Suprapubic skin (tissue), 4 donors: ENCODE measurements around the gene SAAL1. TPM values are rescaled to one million over a fixed set of nuclear protein-coding genes. Genes with fewer than 3 reads are reported as not detected.

Source experiments
- DNase-seq, 2 donors: peaks; one replicate each; pipeline ENCODE4 v3.0.0-alpha.2; 2019; ENCODE audit warnings: low spot score in 2 of 2
- H3K27ac ChIP-seq: fragments of 200-600 bp; sonication (generic); one replicate; pipeline ENCODE4 v1.5.1; 2019
- H3K27me3 ChIP-seq: fragments of 200-600 bp; sonication (generic); one replicate; pipeline ENCODE4 v1.5.1; 2019
- H3K36me3 ChIP-seq: fragments of 200-600 bp; sonication (generic); one replicate; pipeline ENCODE4 v1.5.1; 2019
- H3K4me1 ChIP-seq: fragments of 200-600 bp; sonication (generic); one replicate; pipeline ENCODE4 v1.5.1; 2019
- H3K4me3 ChIP-seq: fragments of 200-600 bp; sonication (generic); one replicate; pipeline ENCODE4 v1.5.1; 2019; ENCODE audit warnings: mild to moderate bottlenecking
- H3K9me3 ChIP-seq: fragments of 200-600 bp; sonication (generic); one replicate; pipeline ENCODE4 v1.5.1; 2019
- EP300 ChIP-seq: sonication (generic); formaldehyde crosslinking; IDR thresholded peaks from one replicate; pipeline ENCODE4 v1.6.1; 2017; ENCODE audit warnings: antibody characterized with exemption
- POLR2A ChIP-seq, 2 donors: fragments of 450-650 bp; IDR thresholded peaks; one replicate each; pipeline ENCODE4 v1.6.1; 2017; ENCODE audit warnings: antibody characterized with exemption in 2 of 2, mild to moderate bottlenecking in 2 of 2, moderate library complexity in 2 of 2
- POLR2AphosphoS5 ChIP-seq, 3 donors: sonication (generic); formaldehyde crosslinking; IDR thresholded peaks; one replicate each; pipeline ENCODE4 v1.6.1; 2017; ENCODE audit warnings: antibody characterized with exemption in 3 of 3
- WGBS: methylation state at CpG from one replicate; pipeline ENCODE4 v1.1.5; 2018; 5-methylcytosine and 5-hydroxymethylcytosine counted together
- total RNA-seq, 4 donors: library from RNA; depleted of rRNA; stranded (reverse); fragments of >200 nt; gene quantifications; one replicate each; pipeline ENCODE4 v1.1.0, GENCODE V29; 2016
- TF ChIP-seq, protein P1 (sequence below), 2 donors: fragments of 200-600 bp in 1 of 2; fragments of 450-650 bp in 1 of 2; sonication (generic) in 1 of 2; IDR thresholded peaks; one replicate each; pipeline ENCODE4 v1.5.1; 2016 to 2019; ENCODE audit warnings: antibody characterized with exemption in 2 of 2, mild to moderate bottlenecking in 1 of 2, moderate library complexity in 1 of 2

SAAL1 gene
- total RNA-seq, 4 donors from 2014 or later, result 7.1 to 19.1 (median 7.3) TPM

- no peak for DNase-seq
- H3K36me3 ChIP-seq, result peaks cover 49% of the 10 kb centered on the region
- no peaks in the 10 kb centered on the region for H3K4me1 ChIP-seq
- 80% methylated on average over 2 of the region's 2 CpGs for WGBS
- H3K27me3 ChIP-seq, result no peaks in the 10 kb centered on the region
- H3K4me3 ChIP-seq, result no peak overlapping the region
- TF ChIP-seq POLR2AphosphoS5 (IDR thresholded peaks at IDR 0.05), result no peak
- no peak for TF ChIP-seq POLR2A (IDR thresholded peaks at IDR 0.05)
- TF ChIP-seq, protein P1, sequence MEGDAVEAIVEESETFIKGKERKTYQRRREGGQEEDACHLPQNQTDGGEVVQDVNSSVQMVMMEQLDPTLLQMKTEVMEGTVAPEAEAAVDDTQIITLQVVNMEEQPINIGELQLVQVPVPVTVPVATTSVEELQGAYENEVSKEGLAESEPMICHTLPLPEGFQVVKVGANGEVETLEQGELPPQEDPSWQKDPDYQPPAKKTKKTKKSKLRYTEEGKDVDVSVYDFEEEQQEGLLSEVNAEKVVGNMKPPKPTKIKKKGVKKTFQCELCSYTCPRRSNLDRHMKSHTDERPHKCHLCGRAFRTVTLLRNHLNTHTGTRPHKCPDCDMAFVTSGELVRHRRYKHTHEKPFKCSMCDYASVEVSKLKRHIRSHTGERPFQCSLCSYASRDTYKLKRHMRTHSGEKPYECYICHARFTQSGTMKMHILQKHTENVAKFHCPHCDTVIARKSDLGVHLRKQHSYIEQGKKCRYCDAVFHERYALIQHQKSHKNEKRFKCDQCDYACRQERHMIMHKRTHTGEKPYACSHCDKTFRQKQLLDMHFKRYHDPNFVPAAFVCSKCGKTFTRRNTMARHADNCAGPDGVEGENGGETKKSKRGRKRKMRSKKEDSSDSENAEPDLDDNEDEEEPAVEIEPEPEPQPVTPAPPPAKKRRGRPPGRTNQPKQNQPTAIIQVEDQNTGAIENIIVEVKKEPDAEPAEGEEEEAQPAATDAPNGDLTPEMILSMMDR (IDR thresholded peaks at IDR 0.05), result no peak
- no peak for TF ChIP-seq EP300
- no peaks in the 10 kb centered on the region for H3K9me3 ChIP-seq
- no peak overlapping the region for H3K27ac ChIP-seq
Observed at GRCh38 chr11:18081551-18081950, 24.3 kb downstream of the SAAL1 start.

GRCh38 chr11:18080451-18080850 is 25.4 kb downstream of the SAAL1 start:
- Histone ChIP-seq H3K4me1 (no peaks in the 10 kb centered on the region), H3K27me3 (no peaks in the 10 kb centered on the region), H3K27ac (no peak overlapping the region), H3K4me3 (no peak overlapping the region), H3K9me3 (no peaks in the 10 kb centered on the region), H3K36me3 (peaks cover 40% of the 10 kb centered on the region)
- 74% methylated on average over 4 of the region's 4 CpGs for WGBS
- no peak for TF ChIP-seq POLR2A (IDR thresholded peaks at IDR 0.05)
- TF ChIP-seq EP300, result no peak
- TF ChIP-seq, protein P1 (IDR thresholded peaks at IDR 0.05), result no peak
- TF ChIP-seq POLR2AphosphoS5 (IDR thresholded peaks at IDR 0.05), result no peak
- no peak for DNase-seq

GRCh38 chr11:18078909-18079308 is 27.0 kb downstream of the SAAL1 start:
- no peaks in the 10 kb centered on the region for H3K27me3 ChIP-seq
- 89% methylated on average over 2 of the region's 2 CpGs for WGBS
- DNase-seq, result no peak
- H3K4me3 ChIP-seq, result no peak overlapping the region
- TF ChIP-seq, protein P1 (IDR thresholded peaks at IDR 0.05), result no peak
- TF ChIP-seq POLR2AphosphoS5 (IDR thresholded peaks at IDR 0.05) (no peak), POLR2A (IDR thresholded peaks at IDR 0.05) (no peak), EP300 (no peak)
- H3K27ac ChIP-seq, result no peak overlapping the region
- H3K36me3 ChIP-seq, result peaks cover 26% of the 10 kb centered on the region
- H3K4me1 ChIP-seq, result no peaks in the 10 kb centered on the region
- no peaks in the 10 kb centered on the region for H3K9me3 ChIP-seq

DNA sequence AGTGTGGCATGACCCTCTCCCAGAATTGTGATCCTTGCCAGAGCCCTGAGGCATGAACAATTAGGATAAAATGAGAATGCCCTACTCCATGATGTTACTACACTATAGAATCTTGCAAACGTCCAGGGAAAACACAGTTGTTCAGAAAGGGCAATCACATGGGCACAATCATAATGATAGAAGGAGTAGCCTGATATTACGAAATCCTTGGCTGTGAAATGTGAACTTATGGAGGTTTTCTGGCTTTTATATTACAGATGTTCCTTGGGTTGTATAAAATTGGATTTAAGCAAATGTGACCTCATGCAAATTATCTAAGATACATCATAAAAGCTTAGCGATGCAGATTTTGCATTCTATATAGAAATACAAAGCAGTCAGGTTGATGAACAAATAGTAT is 30.4 kb downstream of the SAAL1 start:
- no peak overlapping the region for H3K27ac ChIP-seq
- H3K27me3 ChIP-seq, result no peaks in the 10 kb centered on the region
- 82% methylated on average over 3 of the region's 3 CpGs for WGBS
- no peak for TF ChIP-seq POLR2AphosphoS5 (IDR thresholded peaks at IDR 0.05)
- TF ChIP-seq POLR2A (IDR thresholded peaks at IDR 0.05), result no peak
- no peak for TF ChIP-seq EP300
- TF ChIP-seq, protein P1 (IDR thresholded peaks at IDR 0.05), result no peak
- no peaks in the 10 kb centered on the region for H3K4me1 ChIP-seq
- peaks cover 12% of the 10 kb centered on the region for H3K36me3 ChIP-seq
- no peaks in the 10 kb centered on the region for H3K9me3 ChIP-seq
- no peak overlapping the region for H3K4me3 ChIP-seq
- no peak for DNase-seq

DNA sequence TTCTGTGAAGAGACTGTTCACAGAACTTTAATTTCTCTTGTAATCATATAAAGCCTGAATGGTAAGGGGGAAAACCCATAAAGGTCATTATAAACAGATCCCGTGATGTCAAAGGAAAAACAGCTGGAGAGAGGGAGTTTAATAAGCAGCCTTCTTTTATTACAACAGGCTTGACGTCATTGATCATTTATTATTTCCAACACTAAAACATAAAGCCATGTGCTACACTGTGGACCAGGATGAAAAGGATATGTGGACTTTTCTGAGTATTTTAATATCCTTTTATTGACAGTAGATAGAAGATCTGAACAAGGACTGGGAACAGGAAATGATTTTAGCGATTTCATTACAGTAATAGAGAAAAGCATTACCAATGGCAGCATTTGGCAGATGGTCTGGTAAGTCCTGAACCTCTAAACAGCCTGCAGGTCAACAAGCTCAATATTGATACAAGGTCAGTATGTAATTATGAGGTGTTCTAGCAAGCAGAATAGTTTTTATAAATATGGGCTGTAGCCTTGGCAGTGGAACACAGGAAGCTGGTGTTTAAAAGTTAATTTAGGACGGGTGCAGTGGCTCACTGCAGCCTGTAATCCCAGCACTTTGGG is 34.7 kb downstream of the SAAL1 start:
- Histone ChIP-seq H3K9me3 (no peaks in the 10 kb centered on the region), H3K4me1 (no peaks in the 10 kb centered on the region), H3K36me3 (no peaks in the 10 kb centered on the region), H3K4me3 (no peak overlapping the region), H3K27ac (no peak overlapping the region), H3K27me3 (no peaks in the 10 kb centered on the region)
- 82% methylated on average over 4 of the region's 4 CpGs for WGBS
- DNase-seq, result no peak
- TF ChIP-seq, protein P1 (IDR thresholded peaks at IDR 0.05), result no peak
